Astrocyte of the cerebellum (primary cell): ENCODE data around the gene DLG3.
A peak's percentile ranks its signal among the peaks of the same experiment; 100 is the strongest.

Experiments
- DNase-seq: peaks from one replicate; pipeline ENCODE4 v3.0.0-alpha.2; 2011; ENCODE audit warnings: low read depth
- H3K4me3 ChIP-seq: 2 replicates; pipeline ENCODE4 v1.5.1; 2011; ENCODE audit warnings: mild to moderate bottlenecking, low read depth, low read length, moderate library complexity
- CTCF ChIP-seq: IDR thresholded peaks from 2 replicates; pipeline ENCODE4 v1.5.1; 2012; ENCODE audit warnings: low read length, low read depth, moderate library complexity, mild to moderate bottlenecking; ENCODE audit errors: missing control alignments
- in situ Hi-C: cut with HindIII; loops from 2 replicates; pipeline ENCODE4 v1.10.0; 2017; ENCODE audit warnings: low sequenced_read_pairs

DLG3 gene

DNA sequence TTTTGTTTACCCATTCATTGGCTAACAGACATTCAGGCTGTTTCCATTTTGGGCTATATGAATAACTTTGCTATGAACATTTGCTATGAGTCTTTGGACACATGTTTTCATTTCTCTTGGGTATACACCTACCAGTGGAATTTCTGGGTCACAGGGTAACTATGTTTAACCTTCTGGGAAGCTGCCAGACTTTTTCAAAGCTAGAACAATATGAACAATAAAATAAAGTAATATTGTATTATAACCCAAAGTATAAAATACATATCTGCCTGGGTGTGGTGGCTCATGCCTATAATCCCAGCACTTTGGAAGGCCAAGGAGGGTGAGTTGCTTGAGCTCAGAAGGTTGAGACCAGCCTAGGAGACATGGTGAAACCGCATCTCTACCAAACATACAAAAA is 90.6 kb downstream of the DLG3 start:
- no peak for DNase-seq
- TF ChIP-seq CTCF, result no peak
- H3K4me3 ChIP-seq, result no peak overlapping the region
- in situ Hi-C loops, result no loop called here

GRCh38 chrX:70549429-70549828 is 104.8 kb downstream of the DLG3 start:
- in situ Hi-C loops, result no loop called here

DNA sequence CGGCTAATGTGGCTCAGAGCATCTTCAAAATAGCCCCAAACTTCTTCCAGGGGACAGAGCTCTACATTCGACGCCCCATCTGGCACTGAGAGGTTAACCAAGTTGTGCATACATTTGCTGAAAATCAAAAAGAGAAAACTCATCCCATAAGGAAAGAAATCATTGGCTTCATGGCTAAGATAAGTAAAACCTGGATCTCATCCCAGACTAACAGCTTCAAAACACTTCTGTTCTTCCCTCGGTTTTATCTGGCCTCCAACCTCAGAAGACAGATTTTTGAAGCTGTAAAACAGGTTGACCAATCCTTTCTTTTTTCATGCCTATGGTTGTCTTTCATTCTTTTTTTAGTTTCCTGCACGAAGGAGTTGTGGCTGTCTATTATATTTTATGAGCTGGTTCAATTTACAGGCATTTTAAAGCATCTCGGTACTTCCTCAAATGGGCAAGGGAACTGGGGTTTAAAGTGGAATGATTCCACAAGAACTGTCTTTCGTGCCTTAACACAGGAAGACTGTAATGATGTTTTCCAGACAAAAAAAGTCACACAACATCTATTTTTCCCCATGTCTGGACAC is 107.6 kb downstream of the DLG3 start:
- in situ Hi-C loops, result no loop called here
- DNase-seq, result no peak
- H3K4me3 ChIP-seq, result no peak overlapping the region
- TF ChIP-seq CTCF, result no peak

More at GRCh38 chrX:70549429-70549828, 104.8 kb downstream of the DLG3 start:
- TF ChIP-seq CTCF, result no peak
- no peak for DNase-seq
- H3K4me3 ChIP-seq, result no peak overlapping the region

DNA sequence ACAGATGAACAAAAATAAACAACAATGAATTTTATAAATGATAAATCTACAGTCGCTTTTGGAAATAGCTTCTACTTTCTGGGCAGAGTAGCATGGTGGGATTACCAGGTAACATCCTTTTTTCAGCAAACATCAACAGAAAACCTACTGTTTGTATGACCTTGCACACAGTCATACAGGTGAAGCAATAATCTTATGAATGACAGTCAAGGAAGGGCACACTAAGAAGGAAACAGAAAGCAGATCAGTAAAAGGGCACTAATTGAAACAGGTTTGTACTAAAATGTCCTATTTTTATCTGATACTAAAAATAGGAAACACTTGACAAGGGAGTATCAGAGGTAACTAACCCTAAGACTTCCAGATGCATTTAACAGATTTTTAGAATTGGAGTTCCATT is 108.9 kb downstream of the DLG3 start:
- no peak for DNase-seq
- H3K4me3 ChIP-seq, result no peak overlapping the region
- no peak for TF ChIP-seq CTCF
- in situ Hi-C loops, result no loop called here

DNA sequence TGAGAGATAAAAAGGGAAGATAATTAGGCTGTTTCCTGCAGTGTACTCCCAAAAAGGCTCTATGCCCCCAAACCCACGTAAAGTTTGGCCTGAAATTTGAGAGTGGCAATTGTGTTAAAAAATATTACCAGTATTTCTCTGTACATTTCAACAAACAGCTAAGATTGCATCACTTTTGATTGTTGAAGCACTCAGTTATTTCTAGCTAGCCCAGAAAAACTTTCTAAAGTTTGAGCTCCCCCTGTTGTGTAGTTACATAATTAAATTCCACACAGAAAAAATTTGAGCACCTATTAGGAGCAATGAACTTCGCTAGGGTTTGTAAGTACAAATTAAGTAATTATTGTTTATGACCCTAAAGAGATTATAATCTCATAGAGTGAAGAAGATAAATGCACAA is 109.4 kb downstream of the DLG3 start:
- peak; percentile 2 for DNase-seq
- H3K4me3 ChIP-seq, result no peak overlapping the region
- no peak for TF ChIP-seq CTCF
- in situ Hi-C loops, result no loop called here

DNA sequence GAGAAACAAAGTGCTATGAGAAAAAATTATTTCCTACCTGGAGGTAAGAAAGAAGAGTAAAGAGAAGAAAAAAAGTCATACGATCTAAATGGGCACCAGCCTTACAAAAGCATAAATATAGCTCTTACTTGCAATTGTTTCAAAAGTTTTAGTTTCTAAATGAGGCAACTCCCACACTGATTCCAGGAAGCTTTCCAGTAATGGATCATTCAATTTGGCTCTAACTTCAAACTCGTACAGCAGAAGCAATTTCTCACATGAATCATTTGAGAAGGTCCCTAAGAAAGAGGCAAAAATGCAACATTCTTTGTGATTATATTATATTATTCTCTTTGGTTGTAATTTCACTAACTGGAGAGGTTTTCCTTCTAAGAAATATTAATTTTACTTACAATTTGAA is 109.9 kb downstream of the DLG3 start:
- in situ Hi-C loops, result no loop called here

More for the DNA sequence above, 109.9 kb downstream of the DLG3 start:
- DNase-seq, result no peak
- TF ChIP-seq CTCF, result no peak
- no peak overlapping the region for H3K4me3 ChIP-seq
